ENCODE measurements around the gene ANGPTL4. TPM values are rescaled to one million over a fixed set of nuclear protein-coding genes. Genes with fewer than 3 reads are reported as not detected.

Gene ANGPTL4
- total RNA-seq, 2 donors from 2014 or later = 32.6 to 69.1 TPM

DNA sequence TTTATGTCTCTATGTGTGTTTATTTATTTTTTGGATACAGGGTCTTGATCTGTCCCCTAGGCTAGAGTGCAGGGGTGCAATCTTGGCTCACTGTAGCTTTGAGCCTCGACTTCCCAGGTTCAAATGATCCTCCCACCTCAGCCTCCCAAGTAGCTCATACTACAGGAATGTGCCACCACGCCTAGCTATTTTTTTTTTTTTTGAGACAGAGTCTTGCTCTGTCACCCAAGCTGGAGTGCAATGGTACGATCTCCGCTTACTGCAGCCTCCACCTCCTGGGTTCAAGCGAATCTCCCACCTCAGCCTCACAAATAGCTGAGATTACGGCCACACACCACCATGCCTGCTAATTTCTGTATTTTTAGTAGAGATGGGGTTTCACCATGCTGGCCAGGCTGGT lies 5.0 kb upstream of the ANGPTL4 start:
- no peak overlapping the region for H3K4me3 ChIP-seq
- H3K36me3 ChIP-seq = no peaks in the 10 kb centered on the region
- peaks cover 0 to 6% of the 10 kb centered on the region in 2 donors for H3K9me3 ChIP-seq
- TF ChIP-seq, protein P1, sequence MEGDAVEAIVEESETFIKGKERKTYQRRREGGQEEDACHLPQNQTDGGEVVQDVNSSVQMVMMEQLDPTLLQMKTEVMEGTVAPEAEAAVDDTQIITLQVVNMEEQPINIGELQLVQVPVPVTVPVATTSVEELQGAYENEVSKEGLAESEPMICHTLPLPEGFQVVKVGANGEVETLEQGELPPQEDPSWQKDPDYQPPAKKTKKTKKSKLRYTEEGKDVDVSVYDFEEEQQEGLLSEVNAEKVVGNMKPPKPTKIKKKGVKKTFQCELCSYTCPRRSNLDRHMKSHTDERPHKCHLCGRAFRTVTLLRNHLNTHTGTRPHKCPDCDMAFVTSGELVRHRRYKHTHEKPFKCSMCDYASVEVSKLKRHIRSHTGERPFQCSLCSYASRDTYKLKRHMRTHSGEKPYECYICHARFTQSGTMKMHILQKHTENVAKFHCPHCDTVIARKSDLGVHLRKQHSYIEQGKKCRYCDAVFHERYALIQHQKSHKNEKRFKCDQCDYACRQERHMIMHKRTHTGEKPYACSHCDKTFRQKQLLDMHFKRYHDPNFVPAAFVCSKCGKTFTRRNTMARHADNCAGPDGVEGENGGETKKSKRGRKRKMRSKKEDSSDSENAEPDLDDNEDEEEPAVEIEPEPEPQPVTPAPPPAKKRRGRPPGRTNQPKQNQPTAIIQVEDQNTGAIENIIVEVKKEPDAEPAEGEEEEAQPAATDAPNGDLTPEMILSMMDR (IDR thresholded peaks at IDR 0.05) = no peak
- no peak overlapping the region for H3K27ac ChIP-seq
- peaks cover 0 to 40% of the 10 kb centered on the region in 2 donors for H3K4me1 ChIP-seq
- H3K27me3 ChIP-seq = no peaks in the 10 kb centered on the region
- DNase-seq (ENCODE audit: low spot score) = no peak

DNA sequence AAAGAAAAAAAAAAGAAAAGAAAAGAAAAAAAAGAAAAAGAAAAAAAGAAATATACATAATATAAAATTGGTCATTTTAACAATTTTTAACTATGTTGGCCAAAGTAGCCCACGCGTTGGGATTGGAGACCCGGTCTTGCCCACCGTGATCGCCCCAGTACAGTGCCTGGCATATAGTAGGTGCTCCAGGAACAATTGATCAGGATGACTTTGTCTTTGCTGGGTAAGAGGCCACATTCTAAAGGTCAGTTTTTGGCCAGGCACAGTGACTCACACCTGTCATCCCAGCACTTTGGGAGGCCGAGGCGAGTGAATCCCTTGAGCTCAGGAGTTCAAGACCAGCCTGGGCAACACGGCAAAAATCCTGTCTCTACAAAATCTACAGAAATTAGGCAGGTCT lies 3.8 kb upstream of the ANGPTL4 start:
- peaks cover 0 to 42% of the 10 kb centered on the region in 2 donors for H3K4me1 ChIP-seq
- DNase-seq (ENCODE audit: low spot score) = no peak

DNA sequence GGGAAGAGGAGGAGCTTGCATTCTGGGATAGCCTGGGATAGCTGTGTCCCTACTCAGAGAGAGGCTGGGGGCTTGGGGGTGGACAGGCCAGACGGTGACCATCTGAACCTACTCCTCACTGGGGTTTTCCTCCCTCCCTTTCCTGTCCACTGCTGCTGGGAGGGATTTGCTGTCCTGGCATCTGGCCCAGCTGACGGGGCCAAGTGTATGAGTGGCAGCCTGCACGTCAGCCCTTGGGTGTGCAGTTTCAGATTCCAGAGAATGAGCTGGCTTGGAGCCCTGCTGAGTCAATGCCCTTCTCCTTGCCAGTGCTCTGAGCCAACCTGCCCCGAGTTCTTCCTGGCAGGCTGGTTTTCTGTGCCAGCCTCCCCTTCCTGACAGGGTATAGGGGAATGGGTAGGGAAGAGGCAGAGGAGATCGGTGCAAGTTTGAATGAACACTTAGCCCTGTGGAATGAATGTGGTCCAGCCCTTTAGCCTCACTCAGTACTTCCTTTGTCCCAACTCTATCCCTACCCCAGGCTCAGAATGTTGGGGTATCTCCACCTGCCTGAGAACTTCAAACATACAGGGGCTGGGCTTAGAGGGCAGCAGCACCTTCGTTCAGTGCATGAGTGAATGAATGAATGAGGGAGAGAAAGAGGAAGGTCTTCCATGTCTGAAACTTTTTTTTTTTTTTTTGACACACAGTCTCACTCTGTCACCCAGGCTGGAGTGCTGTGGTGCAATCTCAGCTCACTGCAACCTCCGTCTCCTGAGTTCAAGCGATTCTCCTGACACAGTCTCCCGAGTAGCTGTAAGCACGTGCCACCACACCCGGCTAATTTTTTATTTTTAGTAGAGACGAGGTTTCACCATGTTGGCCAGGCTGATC lies 1.8 kb upstream of the ANGPTL4 start:
- peak overlapping the region in 1 of 2 donors; percentile 9 for H3K4me3 ChIP-seq
- no peaks in the 10 kb centered on the region for H3K27me3 ChIP-seq
- DNase-seq (ENCODE audit: low spot score) = peak; percentile 98
- peaks cover 0 to 59% of the 10 kb centered on the region in 2 donors for H3K4me1 ChIP-seq
- TF ChIP-seq, protein P1 (IDR thresholded peaks at IDR 0.05) = no peak
- H3K27ac ChIP-seq = peak overlapping the region; percentile 79 to 98
- H3K9me3 ChIP-seq = no peaks in the 10 kb centered on the region
- peaks cover 14% of the 10 kb centered on the region for H3K36me3 ChIP-seq

More for the DNA sequence above, 3.8 kb upstream of the ANGPTL4 start:
- Histone ChIP-seq H3K27ac (no peak overlapping the region), H3K27me3 (no peaks in the 10 kb centered on the region), H3K4me3 (no peak overlapping the region), H3K36me3 (no peaks in the 10 kb centered on the region), H3K9me3 (peaks cover 0 to 6% of the 10 kb centered on the region in 2 donors)
- TF ChIP-seq, protein P1 (IDR thresholded peaks at IDR 0.05) = no peak

DNA sequence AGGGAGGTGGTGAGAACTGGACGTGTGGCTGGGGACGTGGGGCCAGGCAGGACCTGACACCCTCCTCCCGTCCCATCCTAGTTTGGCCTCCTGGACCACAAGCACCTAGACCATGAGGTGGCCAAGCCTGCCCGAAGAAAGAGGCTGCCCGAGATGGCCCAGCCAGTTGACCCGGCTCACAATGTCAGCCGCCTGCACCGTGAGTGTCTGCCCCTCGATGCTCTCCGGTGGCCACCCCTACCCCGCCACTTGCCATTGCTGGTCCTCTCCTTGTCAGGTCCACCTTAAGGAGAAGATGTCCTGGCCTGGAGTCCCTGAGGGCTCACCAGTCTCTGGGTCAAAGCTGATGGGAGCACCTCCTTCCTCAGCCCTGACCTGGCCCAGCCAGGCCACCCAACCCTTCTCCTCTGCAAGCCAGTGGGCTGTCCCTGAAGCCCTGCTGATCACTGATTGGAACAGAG lies 2.2 kb downstream of the ANGPTL4 start:
- H3K9me3 ChIP-seq = no peaks in the 10 kb centered on the region
- H3K27ac ChIP-seq = peak overlapping the region in 1 of 2 donors; percentile 98
- TF ChIP-seq, protein P1 (IDR thresholded peaks at IDR 0.05) = no peak
- H3K36me3 ChIP-seq = peaks cover 48% of the 10 kb centered on the region
- H3K27me3 ChIP-seq = no peaks in the 10 kb centered on the region
- no peak for DNase-seq (ENCODE audit: low spot score)
- H3K4me1 ChIP-seq = peaks cover 0 to 82% of the 10 kb centered on the region in 2 donors
- H3K4me3 ChIP-seq = peak overlapping the region in 1 of 2 donors; percentile 94

DNA sequence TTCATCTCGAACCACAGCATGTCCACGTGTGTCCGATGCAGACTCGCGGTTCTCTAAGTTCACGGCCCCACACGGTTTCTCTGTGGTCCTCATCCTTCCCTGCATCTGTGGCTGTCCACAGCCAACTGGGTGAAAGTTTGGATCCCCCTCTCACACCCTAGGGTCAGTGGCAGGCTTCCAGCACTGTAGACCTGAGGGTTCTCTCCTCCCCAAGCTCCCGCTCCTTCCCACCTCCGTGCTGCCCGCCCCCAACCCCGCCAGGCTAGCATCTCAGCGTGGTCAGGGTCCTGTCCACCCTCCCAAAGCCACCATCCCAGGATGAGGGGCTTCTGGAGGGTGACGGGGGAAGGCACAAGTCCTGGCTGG lies 3.0 kb downstream of the ANGPTL4 start:
- DNase-seq (ENCODE audit: low spot score) = no peak
- Histone ChIP-seq H3K4me3 (peak overlapping the region; percentile 35 to 94), H3K27me3 (no peaks in the 10 kb centered on the region), H3K36me3 (peaks cover 56% of the 10 kb centered on the region), H3K4me1 (peaks cover 0 to 75% of the 10 kb centered on the region in 2 donors), H3K27ac (peak overlapping the region; percentile 64 to 98), H3K9me3 (no peaks in the 10 kb centered on the region)
- TF ChIP-seq, protein P1 (IDR thresholded peaks at IDR 0.05) = no peak

Measured in right atrium auricular region (tissue), 2 donors.